HEK293 (cell line): Measurements from ENCODE around the gene EPHA6.

Experiments
- BCL6B ChIP-seq: fragments of 450-650 bp; formaldehyde crosslinking; IDR thresholded peaks from 2 replicates; pipeline ENCODE4 v1.5.1; 2017; ENCODE audit warnings: missing biosample characterization, missing genetic modification characterization
- CTCF ChIP-seq: fragments of 450-650 bp; formaldehyde crosslinking; IDR thresholded peaks from 2 replicates; pipeline ENCODE4 v1.5.1; 2016; ENCODE audit warnings: missing biosample characterization, missing genetic modification characterization
- PRDM4 ChIP-seq: fragments of 450-650 bp; formaldehyde crosslinking; IDR thresholded peaks from 2 replicates; pipeline ENCODE4 v1.5.1; 2017; ENCODE audit warnings: missing biosample characterization, missing genetic modification characterization
- TCF7L2 ChIP-seq: IDR thresholded peaks from 2 replicates; pipeline ENCODE4 v1.6.1; 2011; ENCODE audit warnings: low read depth, mild to moderate bottlenecking, inconsistent platforms, low read length, moderate library complexity, borderline replicate concordance
- ZBTB1 ChIP-seq: fragments of 450-650 bp; formaldehyde crosslinking; IDR thresholded peaks from 2 replicates; pipeline ENCODE4 v1.5.1; 2016; ENCODE audit warnings: missing biosample characterization, missing genetic modification characterization
- ZEB2 ChIP-seq: fragments of 450-650 bp; formaldehyde crosslinking; IDR thresholded peaks from 2 replicates; pipeline ENCODE4 v1.5.1; 2016; ENCODE audit warnings: missing biosample characterization, missing genetic modification characterization
- ZNF121 ChIP-seq: fragments of 450-650 bp; formaldehyde crosslinking; IDR thresholded peaks from 2 replicates; pipeline ENCODE4 v1.5.1; 2016; ENCODE audit warnings: missing biosample characterization, missing genetic modification characterization
- ZNF23 ChIP-seq: fragments of 450-650 bp; formaldehyde crosslinking; IDR thresholded peaks from 2 replicates; pipeline ENCODE4 v1.5.1; 2016; ENCODE audit warnings: missing biosample characterization, missing genetic modification characterization, borderline replicate concordance
- ZNF239 ChIP-seq: fragments of 450-650 bp; formaldehyde crosslinking; IDR thresholded peaks from 2 replicates; pipeline ENCODE4 v1.5.1; 2016; ENCODE audit warnings: missing biosample characterization, missing genetic modification characterization
- ZNF596 ChIP-seq: fragments of 450-650 bp; IDR thresholded peaks from 2 replicates; pipeline ENCODE4 v1.5.0; 2018; ENCODE audit warnings: missing biosample characterization, mild to moderate bottlenecking, missing genetic modification characterization, moderate library complexity
- ZNF670 ChIP-seq: fragments of 450-650 bp; formaldehyde crosslinking; IDR thresholded peaks from 2 replicates; pipeline ENCODE4 v1.5.1; 2016; ENCODE audit warnings: missing biosample characterization, missing genetic modification characterization, low read depth
- ZXDB ChIP-seq: fragments of 450-650 bp; formaldehyde crosslinking; IDR thresholded peaks from 2 replicates; pipeline ENCODE4 v1.5.1; 2016; ENCODE audit warnings: missing biosample characterization, missing genetic modification characterization
- TF ChIP-seq, protein P1 (sequence below): fragments of 450-650 bp; formaldehyde crosslinking; IDR thresholded peaks from 2 replicates; pipeline ENCODE4 v1.5.1; 2016; ENCODE audit warnings: missing biosample characterization, missing genetic modification characterization, low read depth
- TF ChIP-seq, protein P2 (sequence below): fragments of 450-650 bp; formaldehyde crosslinking; IDR thresholded peaks from 2 replicates; pipeline ENCODE4 v1.5.1; 2016; ENCODE audit warnings: missing biosample characterization, missing genetic modification characterization

DNA sequence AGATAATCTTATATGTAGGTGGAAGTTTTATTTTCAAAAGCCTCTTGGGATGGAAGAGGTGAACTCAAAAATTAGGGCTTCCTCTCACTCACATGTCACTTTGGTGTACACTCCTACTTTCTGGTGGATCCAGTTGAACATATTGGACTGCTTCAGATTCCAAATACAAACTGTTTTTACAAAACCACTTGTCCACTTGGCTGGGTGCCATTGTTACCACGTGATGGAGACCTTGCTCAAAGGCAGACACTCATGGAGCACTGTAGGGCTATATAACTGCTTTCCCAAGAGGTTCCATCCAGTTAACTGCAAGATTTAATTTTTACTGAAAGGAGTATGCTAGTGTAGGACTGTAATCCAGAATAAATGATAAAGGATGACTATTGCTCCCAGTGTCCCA lies 307.0 kb downstream of the EPHA6 start:
- no peak for TF ChIP-seq ZNF596 (tag by site-specific recombination)
- TF ChIP-seq ZNF23 (tag by site-specific recombination): no peak
- TF ChIP-seq ZEB2: no peak
- TF ChIP-seq CTCF (tag by site-specific recombination): no peak
- TF ChIP-seq BCL6B (tag by site-specific recombination): no peak
- TF ChIP-seq ZNF239 (tag by site-specific recombination): no peak
- no peak for TF ChIP-seq PRDM4 (tag by site-specific recombination)
- TF ChIP-seq, protein P1, sequence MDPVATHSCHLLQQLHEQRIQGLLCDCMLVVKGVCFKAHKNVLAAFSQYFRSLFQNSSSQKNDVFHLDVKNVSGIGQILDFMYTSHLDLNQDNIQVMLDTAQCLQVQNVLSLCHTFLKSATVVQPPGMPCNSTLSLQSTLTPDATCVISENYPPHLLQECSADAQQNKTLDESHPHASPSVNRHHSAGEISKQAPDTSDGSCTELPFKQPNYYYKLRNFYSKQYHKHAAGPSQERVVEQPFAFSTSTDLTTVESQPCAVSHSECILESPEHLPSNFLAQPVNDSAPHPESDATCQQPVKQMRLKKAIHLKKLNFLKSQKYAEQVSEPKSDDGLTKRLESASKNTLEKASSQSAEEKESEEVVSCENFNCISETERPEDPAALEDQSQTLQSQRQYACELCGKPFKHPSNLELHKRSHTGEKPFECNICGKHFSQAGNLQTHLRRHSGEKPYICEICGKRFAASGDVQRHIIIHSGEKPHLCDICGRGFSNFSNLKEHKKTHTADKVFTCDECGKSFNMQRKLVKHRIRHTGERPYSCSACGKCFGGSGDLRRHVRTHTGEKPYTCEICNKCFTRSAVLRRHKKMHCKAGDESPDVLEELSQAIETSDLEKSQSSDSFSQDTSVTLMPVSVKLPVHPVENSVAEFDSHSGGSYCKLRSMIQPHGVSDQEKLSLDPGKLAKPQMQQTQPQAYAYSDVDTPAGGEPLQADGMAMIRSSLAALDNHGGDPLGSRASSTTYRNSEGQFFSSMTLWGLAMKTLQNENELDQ (tag by site-specific recombination): no peak
- TF ChIP-seq ZNF121 (tag by site-specific recombination): no peak
- TF ChIP-seq ZBTB1 (tag by site-specific recombination): no peak
- no peak for TF ChIP-seq ZNF670 (tag by site-specific recombination)
- no peak for TF ChIP-seq TCF7L2
- no peak for TF ChIP-seq ZXDB (tag by site-specific recombination)
- TF ChIP-seq, protein P2, sequence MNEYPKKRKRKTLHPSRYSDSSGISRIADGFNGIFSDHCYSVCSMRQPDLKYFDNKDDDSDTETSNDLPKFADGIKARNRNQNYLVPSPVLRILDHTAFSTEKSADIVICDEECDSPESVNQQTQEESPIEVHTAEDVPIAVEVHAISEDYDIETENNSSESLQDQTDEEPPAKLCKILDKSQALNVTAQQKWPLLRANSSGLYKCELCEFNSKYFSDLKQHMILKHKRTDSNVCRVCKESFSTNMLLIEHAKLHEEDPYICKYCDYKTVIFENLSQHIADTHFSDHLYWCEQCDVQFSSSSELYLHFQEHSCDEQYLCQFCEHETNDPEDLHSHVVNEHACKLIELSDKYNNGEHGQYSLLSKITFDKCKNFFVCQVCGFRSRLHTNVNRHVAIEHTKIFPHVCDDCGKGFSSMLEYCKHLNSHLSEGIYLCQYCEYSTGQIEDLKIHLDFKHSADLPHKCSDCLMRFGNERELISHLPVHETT (tag by site-specific recombination): no peak
